Activated naive CD8-positive, alpha-beta T cell treated with anti-CD3 and anti-CD28 coated beads, Interleukin-2, amount 10 ng/mL, durations not matched to agents 7 days and 5 days (primary cell): ENCODE data around the gene PRSS8. TPM values are rescaled to one million over a fixed set of nuclear protein-coding genes. Genes with fewer than 3 reads are reported as not detected.
"Not testable (repeated sequence)": the region's sequence is repeated elsewhere in the genome, so short reads cannot be mapped to it uniquely, and the experiment has no call there.

Experiments used
- ATAC-seq: fragments of 150-1000 bp; cut with Tn5 transposase; one replicate; pipeline ENCODE4 v1.10.0; 2021; ENCODE audit warnings: low read depth, moderate library complexity
- POLR2A ChIA-PET: fragments of 350-600 bp; sonication (Branson Sonifier 250); formaldehyde crosslinking; loops from one replicate; lab custom pipeline; 2021; ENCODE audit warnings: antibody characterized with exemption; lab: Charles Lee
- DNase-seq: peaks from one replicate; pipeline ENCODE4 v3.0.0; 2021
- H3K27ac Mint-ChIP-seq: one replicate; pipeline ENCODE4 v1.8.0; 2022; ENCODE audit warnings: mild to moderate bottlenecking, mixed read lengths
- H3K27me3 Mint-ChIP-seq: one replicate; pipeline ENCODE4 v1.8.0; 2022; ENCODE audit warnings: mild to moderate bottlenecking, moderate library complexity, mixed read lengths
- H3K36me3 Mint-ChIP-seq: one replicate; pipeline ENCODE4 v1.8.0; 2021; ENCODE audit warnings: mild to moderate bottlenecking, mixed read lengths
- H3K4me1 Mint-ChIP-seq: one replicate; pipeline ENCODE4 v1.8.0; 2021; ENCODE audit warnings: mixed read lengths
- H3K4me3 Mint-ChIP-seq: one replicate; pipeline ENCODE4 v1.8.0; 2022; ENCODE audit warnings: mild to moderate bottlenecking, moderate library complexity, mixed read lengths
- H3K9me3 Mint-ChIP-seq: one replicate; pipeline ENCODE4 v1.8.0; 2021; ENCODE audit warnings: mixed read lengths
- total RNA-seq, 2 experiments: library from RNA; stranded (reverse); gene quantifications; one replicate each; pipeline ENCODE4 v1.2.3, GENCODE V29; 2021

PRSS8 gene
- total RNA-seq, 2 experiments from 2014 or later = not detected

GRCh38 chr16:31157136-31157535 is 21.6 kb upstream of the PRSS8 start:
- ATAC-seq = peak; percentile 30
- H3K27ac Mint-ChIP-seq = no peak overlapping the region
- H3K4me1 Mint-ChIP-seq = peaks cover 5% of the 10 kb centered on the region

GRCh38 chr16:31150976-31151375 is 15.4 kb upstream of the PRSS8 start:
- not testable (repeated sequence) for ATAC-seq, DNase-seq, H3K4me1 Mint-ChIP-seq, H3K27ac Mint-ChIP-seq, H3K4me3 Mint-ChIP-seq, H3K36me3 Mint-ChIP-seq, H3K9me3 Mint-ChIP-seq, H3K27me3 Mint-ChIP-seq
- POLR2A ChIA-PET = interaction anchor here (1.1 to 1.2 kb wide), 2 partner anchors 8 to 33 kb away, joined by 4 to 6 read pairs; partner anchors contain the start of gene KAT8

More at GRCh38 chr16:31157136-31157535, 21.6 kb upstream of the PRSS8 start:
- Mint-ChIP-seq H3K27me3 (peaks cover 13% of the 10 kb centered on the region), H3K36me3 (no peaks in the 10 kb centered on the region), H3K4me3 (peak overlapping the region; percentile 37), H3K9me3 (no peaks in the 10 kb centered on the region)
- no peak for DNase-seq
- POLR2A ChIA-PET = interaction anchor here (0.5 to 2.4 kb wide), 5 partner anchors 9 to 40 kb away, joined by 3 to 12 read pairs (median 4); partner anchors contain the start of genes FUS and KAT8

GRCh38 chr16:31149894-31150890 is 14.7 kb upstream of the PRSS8 start, which contains the start of gene PRSS36:
PRSS36 (minus strand) TSS chr16:31150066; CDS start chr16:31150035, 31 bp downstream.
- ATAC-seq (no peak), DNase-seq (no peak)
- no peak within 1 kb of the TSS for H3K4me3 Mint-ChIP-seq
- H3K4me1 Mint-ChIP-seq = no peaks in the 10 kb centered on the region
- no peaks in the 10 kb centered on the region for H3K9me3 Mint-ChIP-seq
- POLR2A ChIA-PET = interaction anchor here (1.1 kb wide), 1 partner anchor 32 kb away, joined by 6 read pairs; the partner anchor contains the start of gene KAT8
- no peaks in the 10 kb centered on the region for H3K36me3 Mint-ChIP-seq
- peaks cover 6% of the 10 kb centered on the region for H3K27me3 Mint-ChIP-seq
- H3K27ac Mint-ChIP-seq = no peak within 1 kb of the TSS

GRCh38 chr16:31149332-31149731 is 13.8 kb upstream of the PRSS8 start:
- DNase-seq (no peak), ATAC-seq (no peak)
- Mint-ChIP-seq H3K9me3 (no peaks in the 10 kb centered on the region), H3K27me3 (peaks cover 6% of the 10 kb centered on the region), H3K4me3 (no peak overlapping the region), H3K36me3 (no peaks in the 10 kb centered on the region), H3K27ac (no peak overlapping the region), H3K4me1 (no peaks in the 10 kb centered on the region)
- POLR2A ChIA-PET = no interaction called here

GRCh38 chr16:31148896-31149295 is 13.4 kb upstream of the PRSS8 start:
- no peaks in the 10 kb centered on the region for H3K9me3 Mint-ChIP-seq
- H3K4me1 Mint-ChIP-seq = no peaks in the 10 kb centered on the region
- DNase-seq (no peak), ATAC-seq (no peak)
- H3K27me3 Mint-ChIP-seq = peaks cover 6% of the 10 kb centered on the region
- H3K27ac Mint-ChIP-seq = no peak overlapping the region
- H3K4me3 Mint-ChIP-seq = no peak overlapping the region
- no peaks in the 10 kb centered on the region for H3K36me3 Mint-ChIP-seq
- POLR2A ChIA-PET = no interaction called here

- no peaks in the 10 kb centered on the region for H3K4me1 Mint-ChIP-seq
- H3K27me3 Mint-ChIP-seq = peaks cover 4% of the 10 kb centered on the region
- no peaks in the 10 kb centered on the region for H3K9me3 Mint-ChIP-seq
- no peak overlapping the region for H3K4me3 Mint-ChIP-seq
- H3K36me3 Mint-ChIP-seq = no peaks in the 10 kb centered on the region
- POLR2A ChIA-PET = no interaction called here
- H3K27ac Mint-ChIP-seq = no peak overlapping the region
- DNase-seq (no peak), ATAC-seq (no peak)
Measured at GRCh38 chr16:31148281-31148728, 12.8 kb upstream of the PRSS8 start.

GRCh38 chr16:31147574-31147973 is 12.0 kb upstream of the PRSS8 start:
- ATAC-seq = no peak
- no peak overlapping the region for H3K27ac Mint-ChIP-seq
- POLR2A ChIA-PET = interaction anchor here (1.2 kb wide), 1 partner anchor 33 kb away, joined by 6 read pairs; the partner anchor contains the start of gene FUS
- H3K9me3 Mint-ChIP-seq = no peaks in the 10 kb centered on the region
- H3K4me3 Mint-ChIP-seq = no peak overlapping the region
- H3K4me1 Mint-ChIP-seq = no peaks in the 10 kb centered on the region
- peaks cover 4% of the 10 kb centered on the region for H3K27me3 Mint-ChIP-seq
- no peaks in the 10 kb centered on the region for H3K36me3 Mint-ChIP-seq
- no peak for DNase-seq

GRCh38 chr16:31145398-31145990 is 10.0 kb upstream of the PRSS8 start:
- Mint-ChIP-seq H3K27me3 (peaks cover 4% of the 10 kb centered on the region), H3K9me3 (no peaks in the 10 kb centered on the region), H3K36me3 (no peaks in the 10 kb centered on the region), H3K4me1 (peaks cover 5% of the 10 kb centered on the region), H3K27ac (no peak overlapping the region), H3K4me3 (no peak overlapping the region)
- ATAC-seq (no peak), DNase-seq (no peak)
- POLR2A ChIA-PET = interaction anchor here (0.9 to 1.4 kb wide), 3 partner anchors 32 to 240 kb away, joined by 4 to 8 read pairs (median 6); partner anchors contain the start of gene FUS

GRCh38 chr16:31144418-31144817 is 8.9 kb upstream of the PRSS8 start:
- H3K4me1 Mint-ChIP-seq, H3K27ac Mint-ChIP-seq, DNase-seq, H3K4me3 Mint-ChIP-seq, H3K27me3 Mint-ChIP-seq, ATAC-seq, H3K36me3 Mint-ChIP-seq, H3K9me3 Mint-ChIP-seq: not testable (repeated sequence)
- POLR2A ChIA-PET = interaction anchor here (3.4 kb wide), 1 partner anchor 34 kb away, joined by 138 read pairs; the partner anchor contains the start of gene FUS

- Mint-ChIP-seq H3K4me3 (peak overlapping the region; percentile 59), H3K4me1 (peaks cover 5% of the 10 kb centered on the region), H3K27ac (peak overlapping the region; percentile 72), H3K27me3 (peaks cover 4% of the 10 kb centered on the region), H3K36me3 (no peaks in the 10 kb centered on the region), H3K9me3 (no peaks in the 10 kb centered on the region)
- POLR2A ChIA-PET = interaction anchor here (2.7 to 3.4 kb wide), 2 partner anchors 26 to 34 kb away, joined by 33 to 138 read pairs; partner anchors contain the start of genes FUS and KAT8
- no peak for ATAC-seq
- no peak for DNase-seq
Measured at GRCh38 chr16:31143694-31144148, 8.2 kb upstream of the PRSS8 start.

GRCh38 chr16:31143011-31143693 is 7.6 kb upstream of the PRSS8 start:
- Mint-ChIP-seq H3K4me1 (peaks cover 5% of the 10 kb centered on the region), H3K9me3 (no peaks in the 10 kb centered on the region), H3K27me3 (peaks cover 4% of the 10 kb centered on the region), H3K4me3 (peak overlapping the region; percentile 27), H3K27ac (peak overlapping the region; percentile 64), H3K36me3 (no peaks in the 10 kb centered on the region)
- POLR2A ChIA-PET = interaction anchor here (0.8 to 3.4 kb wide), 14 partner anchors 8 to 299 kb away, joined by 3 to 138 read pairs (median 6); partner anchors contain the start of genes BCKDK, FUS, HSD3B7 and KAT8
- ATAC-seq (no peak), DNase-seq (no peak)
